ENCODE data around the gene NCF2. TPM values are rescaled to one million over a fixed set of nuclear protein-coding genes. Genes with fewer than 3 reads are reported as not detected.

Gene NCF2
- total and polyA plus RNA-seq, 2 donors (not counting 1 experiment from before 2014, with no cell fraction given) = 9.9 to 10.5 TPM

- ATAC-seq (ENCODE audit: low read depth) = peak; percentile 48
- peak; percentile 75 for DNase-seq
- Histone ChIP-seq H3K4me2 (replicated peaks; ENCODE audit: low read depth, low read length, poor library complexity, severe bottlenecking) (peak overlapping the region; percentile 42), H3K27me3 (replicated peaks in 1 of 4; ENCODE audit: control extremely low read depth in 1 of 4, control insufficient read depth in 3 of 4, insufficient read depth in 4 of 4, low read length in 3 of 4) (no peaks in the 10 kb centered on the region), H2AFZ (ENCODE audit: insufficient read depth, low read depth, low read length, poor library complexity, severe bottlenecking) (no peak overlapping the region), H3K27ac (ENCODE audit: low read length in 2 of 2) (peak overlapping the region; percentile 60 to 67), H3K36me3 (replicated peaks in 1 of 2; ENCODE audit: control extremely low read depth in 1 of 2, control insufficient read depth in 1 of 2, extremely low read depth in 1 of 2, insufficient read depth in 2 of 2, low read length in 1 of 2) (no peaks in the 10 kb centered on the region), H3K4me3 (ENCODE audit: control extremely low read depth in 1 of 5, extremely low read depth in 1 of 5, insufficient read depth in 1 of 5, low read depth in 2 of 5, low read length in 4 of 5) (no peak overlapping the region), H3K4me1 (ENCODE audit: control insufficient read depth in 2 of 2, insufficient read depth in 2 of 2, low read length in 2 of 2) (peaks cover 59 to 62% of the 10 kb centered on the region in 2 donors), H3K9me3 (ENCODE audit: control extremely low read depth in 1 of 3, control insufficient read depth in 2 of 3, insufficient read depth in 1 of 3, low read length in 2 of 3) (no peaks in the 10 kb centered on the region), H3K9ac (ENCODE audit: low read length) (no peak overlapping the region), H4K20me1 (ENCODE audit: control insufficient read depth, insufficient read depth, low read length, poor library complexity, severe bottlenecking) (no peaks in the 10 kb centered on the region), H3K79me2 (ENCODE audit: control insufficient read depth, insufficient read depth, low read length) (no peaks in the 10 kb centered on the region)
- peaks cover 59% of the 10 kb centered on the region for H3K4me1 Mint-ChIP-seq
- ChIA-PET POLR2A (interaction anchor here (1.2 kb wide), 1 partner anchor 14 kb away, joined by 4 read pairs; no protein-coding TSS in a partner anchor), CTCF (interaction anchor here (1.0 to 1.2 kb wide), 4 partner anchors 13 to 40 kb away, joined by 3 to 4 read pairs (median 3); no protein-coding TSS in a partner anchor)
- peak overlapping the region; percentile 66 for H3K4me3 Mint-ChIP-seq
- no peaks in the 10 kb centered on the region for H3K27me3 Mint-ChIP-seq
- no peak for TF ChIP-seq EZH2 (IDR thresholded peaks at IDR 0.05; ENCODE audit: borderline replicate concordance, insufficient read depth, low read depth, low read length, poor library complexity, severe bottlenecking)
- TF ChIP-seq, protein P1, sequence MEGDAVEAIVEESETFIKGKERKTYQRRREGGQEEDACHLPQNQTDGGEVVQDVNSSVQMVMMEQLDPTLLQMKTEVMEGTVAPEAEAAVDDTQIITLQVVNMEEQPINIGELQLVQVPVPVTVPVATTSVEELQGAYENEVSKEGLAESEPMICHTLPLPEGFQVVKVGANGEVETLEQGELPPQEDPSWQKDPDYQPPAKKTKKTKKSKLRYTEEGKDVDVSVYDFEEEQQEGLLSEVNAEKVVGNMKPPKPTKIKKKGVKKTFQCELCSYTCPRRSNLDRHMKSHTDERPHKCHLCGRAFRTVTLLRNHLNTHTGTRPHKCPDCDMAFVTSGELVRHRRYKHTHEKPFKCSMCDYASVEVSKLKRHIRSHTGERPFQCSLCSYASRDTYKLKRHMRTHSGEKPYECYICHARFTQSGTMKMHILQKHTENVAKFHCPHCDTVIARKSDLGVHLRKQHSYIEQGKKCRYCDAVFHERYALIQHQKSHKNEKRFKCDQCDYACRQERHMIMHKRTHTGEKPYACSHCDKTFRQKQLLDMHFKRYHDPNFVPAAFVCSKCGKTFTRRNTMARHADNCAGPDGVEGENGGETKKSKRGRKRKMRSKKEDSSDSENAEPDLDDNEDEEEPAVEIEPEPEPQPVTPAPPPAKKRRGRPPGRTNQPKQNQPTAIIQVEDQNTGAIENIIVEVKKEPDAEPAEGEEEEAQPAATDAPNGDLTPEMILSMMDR (IDR thresholded peaks at IDR 0.05) = no peak
- H3K9me3 Mint-ChIP-seq (ENCODE audit: insufficient read depth) = peaks cover 2% of the 10 kb centered on the region
- 33% methylated on average over 2 of the region's 3 CpGs for WGBS (ENCODE audit: insufficient coverage)
- intact Hi-C loops (cut with micrococcal nuclease) = loop anchor here (5.0 kb wide), 2 partner anchors 319 to 1724 kb away; partner anchors contain the start of gene IVNS1ABP
- H3K27ac Mint-ChIP-seq = peak overlapping the region; percentile 87
These were observed 3.1 kb upstream of the NCF2 start for GRCh38 chr1:183593356-183593755.

DNA sequence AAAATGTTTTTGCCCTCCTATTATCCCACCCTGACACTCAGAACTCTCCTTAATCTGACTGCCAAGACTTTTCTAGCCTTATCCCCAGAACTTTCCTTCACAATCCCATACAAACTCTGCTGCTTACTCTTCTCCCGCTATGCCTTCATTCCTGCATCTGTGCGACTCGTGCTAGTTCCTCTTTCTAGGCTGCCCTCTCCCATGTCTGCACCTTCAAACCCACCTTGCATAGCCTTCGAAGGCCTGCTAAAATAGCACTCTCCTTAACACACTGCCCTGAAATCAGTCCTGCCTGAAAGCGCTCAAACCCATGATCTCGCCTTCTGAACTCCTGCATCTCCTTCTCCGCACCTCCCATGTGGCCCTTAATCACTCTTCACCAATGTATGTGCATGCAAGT lies 2.5 kb upstream of the NCF2 start:
- H3K36me3 ChIP-seq (replicated peaks in 1 of 2; ENCODE audit: control extremely low read depth in 1 of 2, control insufficient read depth in 1 of 2, extremely low read depth in 1 of 2, insufficient read depth in 2 of 2, low read length in 1 of 2) = no peaks in the 10 kb centered on the region
- Mint-ChIP-seq H3K4me3 (peak overlapping the region; percentile 66), H3K27ac (peak overlapping the region; percentile 87), H3K4me1 (peaks cover 60% of the 10 kb centered on the region), H3K9me3 (ENCODE audit: insufficient read depth) (peaks cover 2% of the 10 kb centered on the region), H3K27me3 (no peaks in the 10 kb centered on the region)
- H3K4me1 ChIP-seq (ENCODE audit: control insufficient read depth in 2 of 2, insufficient read depth in 2 of 2, low read length in 2 of 2) = peaks cover 61 to 64% of the 10 kb centered on the region in 2 donors
- no peaks in the 10 kb centered on the region for H3K27me3 ChIP-seq (replicated peaks in 1 of 4; ENCODE audit: control extremely low read depth in 1 of 4, control insufficient read depth in 3 of 4, insufficient read depth in 4 of 4, low read length in 3 of 4)
- H4K20me1 ChIP-seq (ENCODE audit: control insufficient read depth, insufficient read depth, low read length, poor library complexity, severe bottlenecking) = no peaks in the 10 kb centered on the region
- H2AFZ ChIP-seq (ENCODE audit: insufficient read depth, low read depth, low read length, poor library complexity, severe bottlenecking) = no peak overlapping the region
- DNase-seq (peak; percentile 63), ATAC-seq (ENCODE audit: low read depth) (no peak)
- peak overlapping the region; percentile 42 for H3K4me2 ChIP-seq (replicated peaks; ENCODE audit: low read depth, low read length, poor library complexity, severe bottlenecking)
- 48% methylated on average over 7 of the region's 7 CpGs for WGBS (ENCODE audit: insufficient coverage)
- H3K9me3 ChIP-seq (ENCODE audit: control extremely low read depth in 1 of 3, control insufficient read depth in 2 of 3, insufficient read depth in 1 of 3, low read length in 2 of 3) = no peaks in the 10 kb centered on the region
- intact Hi-C loops (cut with micrococcal nuclease) = loop anchor here (5.0 kb wide), 2 partner anchors 320 to 1725 kb away; partner anchors contain the start of gene IVNS1ABP
- TF ChIP-seq, protein P1 (IDR thresholded peaks at IDR 0.05) = no peak
- TF ChIP-seq EZH2 (IDR thresholded peaks at IDR 0.05; ENCODE audit: borderline replicate concordance, insufficient read depth, low read depth, low read length, poor library complexity, severe bottlenecking) = no peak
- POLR2A ChIA-PET = interaction anchor here (1.2 kb wide), 1 partner anchor 14 kb away, joined by 4 read pairs; no protein-coding TSS in a partner anchor
- peaks cover 4% of the 10 kb centered on the region for H3K79me2 ChIP-seq (ENCODE audit: control insufficient read depth, insufficient read depth, low read length)
- peak overlapping the region; percentile 60 to 67 for H3K27ac ChIP-seq (ENCODE audit: low read length in 2 of 2)
- no peak overlapping the region for H3K9ac ChIP-seq (ENCODE audit: low read length)
- H3K4me3 ChIP-seq (ENCODE audit: control extremely low read depth in 1 of 5, extremely low read depth in 1 of 5, insufficient read depth in 1 of 5, low read depth in 2 of 5, low read length in 4 of 5) = peak overlapping the region in 1 of 5 experiments; percentile 4
- CTCF ChIA-PET = interaction anchor here (1.0 to 1.2 kb wide), 4 partner anchors 13 to 41 kb away, joined by 3 to 4 read pairs (median 3); no protein-coding TSS in a partner anchor

All from B cell (primary cell).